Esophagus muscularis mucosa (tissue), 4 donors: Measurements from ENCODE around the gene NMNAT3. TPM values are rescaled to one million over a fixed set of nuclear protein-coding genes. Genes with fewer than 3 reads are reported as not detected.

Experiments used
- DNase-seq: peaks from one replicate; pipeline ENCODE4 v3.0.0-alpha.2; 2017; ENCODE audit errors: extremely low spot score
- H3K27ac ChIP-seq, 4 donors: fragments of 200-600 bp; sonication (generic); replicated peaks in 1 of 4; 1 replicate in 3 of 4; 2 replicates in 1 of 4; pipeline ENCODE4 v1.5.1; 2016 to 2019; ENCODE audit warnings: mild to moderate bottlenecking in 1 of 4
- H3K27me3 ChIP-seq, 4 donors: fragments of 200-600 bp; sonication (generic); one replicate each; pipeline versions ENCODE4 v1.5.1 to v1.6.0; 2016 to 2019
- H3K36me3 ChIP-seq, 4 donors: fragments of 200-600 bp; sonication (generic); one replicate each; pipeline ENCODE4 v1.5.1; 2016 to 2019
- H3K4me1 ChIP-seq, 4 donors: fragments of 200-600 bp; sonication (generic); one replicate each; pipeline ENCODE4 v1.5.1; 2016 to 2019
- H3K4me3 ChIP-seq, 4 donors: fragments of 200-600 bp; sonication (generic); 1 replicate in 2 of 4; 2 replicates in 2 of 4; pipeline ENCODE4 v1.5.1; 2016 to 2019; ENCODE audit warnings: mild to moderate bottlenecking in 4 of 4, moderate library complexity in 1 of 4
- H3K9me3 ChIP-seq, 4 donors: fragments of 200-600 bp; sonication (generic); 1 replicate in 3 of 4; 2 replicates in 1 of 4; pipeline ENCODE4 v1.5.1; 2016 to 2019
- CTCF ChIP-seq, 3 experiments: fragments of 200-600 bp in 2 of 3; fragments of 450-650 bp in 1 of 3; sonication (generic) in 2 of 3; IDR thresholded peaks; one replicate each; pipeline ENCODE4 v1.5.1; 2017 to 2019; ENCODE audit warnings: antibody characterized with exemption in 3 of 3, mild to moderate bottlenecking in 2 of 3, moderate library complexity in 1 of 3
- EP300 ChIP-seq: sonication (generic); formaldehyde crosslinking; IDR thresholded peaks from one replicate; pipeline ENCODE4 v1.6.1; 2017; ENCODE audit warnings: antibody characterized with exemption
- POLR2A ChIP-seq: fragments of 450-650 bp; IDR thresholded peaks from one replicate; pipeline ENCODE4 v1.6.1; 2017; ENCODE audit warnings: antibody characterized with exemption, moderate library complexity, mild to moderate bottlenecking, low read depth
- POLR2AphosphoS5 ChIP-seq, 2 donors: sonication (generic); formaldehyde crosslinking; IDR thresholded peaks; one replicate each; pipeline ENCODE4 v1.6.1; 2017; ENCODE audit warnings: antibody characterized with exemption in 2 of 2
- WGBS: methylation state at CpG from one replicate; pipeline ENCODE4 v1.1.5; 2018; 5-methylcytosine and 5-hydroxymethylcytosine counted together
- intact Hi-C: fragments of 100-400 bp; cut with DNase I; formaldehyde crosslinking; loops from one replicate; pipeline ENCODE4 v1.15.1; 2023
- total RNA-seq, 4 donors: library from RNA; depleted of rRNA; stranded (reverse); fragments of >200 nt; gene quantifications; one replicate each; pipeline versions ENCODE4 v1.1.0 to v1.2.1, GENCODE V29; 2016

NMNAT3 gene
- total RNA-seq, 4 donors from 2014 or later: 10.7 to 15.6 (median 11.4) TPM

GRCh38 chr3:139534992-139535879, 142.5 kb downstream of the NMNAT3 start:
- WGBS: 57% methylated on average over 11 of the region's 12 CpGs
- Histone ChIP-seq H3K27me3 (no peaks in the 10 kb centered on the region), H3K27ac (peak overlapping the region; percentile 65 to 81 (median 72)), H3K4me3 (no peak overlapping the region), H3K9me3 (no peaks in the 10 kb centered on the region), H3K4me1 (peaks cover 35 to 78% (median 68%) of the 10 kb centered on the region in 4 donors), H3K36me3 (no peaks in the 10 kb centered on the region)
- intact Hi-C loops: no loop called here
- no peak for DNase-seq
- TF ChIP-seq CTCF (IDR thresholded peaks at IDR 0.05): no peak
- TF ChIP-seq POLR2A: no peak
- no peak for TF ChIP-seq EP300
- TF ChIP-seq POLR2AphosphoS5 (IDR thresholded peaks at IDR 0.05): no peak

DNA sequence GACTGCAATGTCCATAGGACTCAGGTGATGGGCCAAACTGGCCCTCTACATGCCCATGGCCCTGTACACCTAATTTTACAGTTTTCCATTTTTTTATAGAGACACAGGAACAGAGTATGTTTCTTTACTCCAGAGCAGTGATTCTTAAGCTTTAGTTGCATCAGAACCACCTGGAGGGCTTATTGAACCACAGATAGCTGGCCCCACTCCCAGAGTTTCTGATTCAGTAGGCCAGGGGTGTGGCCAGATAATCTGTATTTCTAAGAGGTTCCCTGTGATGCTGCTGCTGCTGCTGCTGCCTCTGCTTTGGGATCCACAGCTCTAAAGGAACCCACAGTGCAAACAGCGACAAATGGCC, 143.3 kb downstream of the NMNAT3 start:
- H3K27me3 ChIP-seq: no peaks in the 10 kb centered on the region
- no peak overlapping the region for H3K4me3 ChIP-seq
- peak overlapping the region; percentile 65 to 81 (median 72) for H3K27ac ChIP-seq
- H3K4me1 ChIP-seq: peaks cover 29 to 72% (median 61%) of the 10 kb centered on the region in 4 donors
- intact Hi-C loops: no loop called here
- WGBS: 83% methylated on average over 1 of the region's 1 CpG
- TF ChIP-seq CTCF (IDR thresholded peaks at IDR 0.05) (no peak), POLR2A (no peak), POLR2AphosphoS5 (IDR thresholded peaks at IDR 0.05) (no peak)
- no peaks in the 10 kb centered on the region for H3K9me3 ChIP-seq
- DNase-seq: no peak
- no peaks in the 10 kb centered on the region for H3K36me3 ChIP-seq

DNA sequence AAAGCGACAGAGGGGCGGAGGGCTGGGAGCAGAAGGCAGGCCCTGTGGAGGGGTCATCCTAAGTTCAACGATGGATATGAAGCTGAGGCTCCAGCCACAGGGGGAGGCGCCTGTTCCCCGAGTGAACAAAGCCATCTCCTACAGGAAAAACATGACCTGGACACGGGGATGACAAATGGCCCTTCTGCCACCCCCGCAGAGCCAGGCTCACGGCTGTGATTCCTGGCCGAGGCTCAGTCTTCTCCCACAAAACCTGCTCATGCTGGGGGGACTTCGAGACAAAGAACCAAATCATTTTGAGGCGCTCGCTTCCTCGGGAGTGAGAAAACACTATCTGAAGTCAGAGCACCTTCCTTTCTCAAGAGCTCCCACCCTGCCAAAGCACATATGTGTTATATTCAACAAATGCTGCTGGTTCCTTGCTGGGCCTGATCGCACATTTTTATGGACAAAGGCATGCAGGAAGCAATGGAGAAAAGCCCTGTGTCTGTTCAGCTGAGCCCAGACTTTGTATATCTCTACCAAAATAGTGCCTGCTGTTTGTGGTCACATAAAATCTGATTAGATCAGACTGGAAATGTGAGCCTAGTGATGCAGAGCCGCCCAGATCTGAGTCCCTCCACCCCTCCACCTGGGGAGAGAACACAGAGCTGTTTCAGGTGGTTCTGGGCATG, 143.9 kb downstream of the NMNAT3 start:
- Histone ChIP-seq H3K4me1 (peaks cover 29 to 67% (median 56%) of the 10 kb centered on the region in 4 donors), H3K27ac (peak overlapping the region; percentile 65 to 81 (median 72)), H3K4me3 (no peak overlapping the region), H3K36me3 (no peaks in the 10 kb centered on the region), H3K27me3 (no peaks in the 10 kb centered on the region), H3K9me3 (no peaks in the 10 kb centered on the region)
- DNase-seq: no peak
- intact Hi-C loops: no loop called here
- 26% methylated on average over 14 of the region's 15 CpGs for WGBS
- TF ChIP-seq POLR2AphosphoS5 (IDR thresholded peaks at IDR 0.05): no peak
- no peak for TF ChIP-seq CTCF (IDR thresholded peaks at IDR 0.05)
- TF ChIP-seq POLR2A: no peak
- TF ChIP-seq EP300: no peak

- Histone ChIP-seq H3K27me3 (no peaks in the 10 kb centered on the region), H3K4me3 (no peak overlapping the region), H3K4me1 (peaks cover 29 to 57% (median 49%) of the 10 kb centered on the region in 4 donors), H3K36me3 (no peaks in the 10 kb centered on the region), H3K27ac (peak overlapping the region; percentile 42 to 81 (median 67)), H3K9me3 (no peaks in the 10 kb centered on the region)
- TF ChIP-seq EP300 (no peak), POLR2AphosphoS5 (IDR thresholded peaks at IDR 0.05) (no peak), POLR2A (no peak), CTCF (IDR thresholded peaks at IDR 0.05) (no peak)
- intact Hi-C loops: no loop called here
- DNase-seq: no peak
- WGBS: 42% methylated on average over 7 of the region's 7 CpGs
These were observed 144.8 kb downstream of the NMNAT3 start for GRCh38 chr3:139532976-139533375.
